AG20443 (cell line): Measurements from ENCODE around the gene PDGFC.

Experiments
- DNase-seq: peaks from one replicate; pipeline ENCODE4 v3.0.0; 2012; ENCODE audit warnings: low spot score, mixed read lengths

Gene PDGFC

GRCh38 chr4:156974264-156974663 lies 2.7 kb upstream of the PDGFC start:
- DNase-seq: no peak

DNA sequence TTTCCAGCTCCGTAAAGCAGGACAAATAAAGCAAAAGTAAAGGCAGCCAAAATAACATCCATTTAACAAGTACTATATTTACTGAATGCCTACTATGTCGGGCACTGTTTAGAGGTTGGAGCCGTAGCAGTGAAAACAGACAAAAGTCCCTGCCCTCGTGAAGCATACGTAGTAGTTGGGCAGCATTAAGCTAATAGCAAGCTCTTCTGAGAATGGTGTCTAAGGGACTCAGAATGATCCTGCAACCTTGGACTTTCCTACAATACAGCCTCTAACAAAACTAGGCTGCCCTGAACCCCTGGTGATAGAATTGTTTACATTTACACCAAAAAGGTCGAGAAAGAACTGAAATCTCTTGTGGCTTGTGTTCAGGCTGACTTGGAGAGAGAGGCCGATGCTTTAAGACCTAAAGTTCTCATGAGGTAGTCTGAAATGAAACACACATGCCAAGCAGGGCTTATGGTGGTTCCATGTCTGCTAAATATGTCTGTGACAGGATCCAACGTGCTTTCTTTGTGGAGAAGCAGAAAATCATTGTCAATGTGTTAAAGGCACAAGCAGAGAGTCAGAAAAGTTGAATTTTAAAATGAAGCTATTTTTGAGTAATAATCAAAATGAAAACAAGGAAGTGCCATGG lies 898 bp upstream of the PDGFC start:
- DNase-seq: no peak

DNA sequence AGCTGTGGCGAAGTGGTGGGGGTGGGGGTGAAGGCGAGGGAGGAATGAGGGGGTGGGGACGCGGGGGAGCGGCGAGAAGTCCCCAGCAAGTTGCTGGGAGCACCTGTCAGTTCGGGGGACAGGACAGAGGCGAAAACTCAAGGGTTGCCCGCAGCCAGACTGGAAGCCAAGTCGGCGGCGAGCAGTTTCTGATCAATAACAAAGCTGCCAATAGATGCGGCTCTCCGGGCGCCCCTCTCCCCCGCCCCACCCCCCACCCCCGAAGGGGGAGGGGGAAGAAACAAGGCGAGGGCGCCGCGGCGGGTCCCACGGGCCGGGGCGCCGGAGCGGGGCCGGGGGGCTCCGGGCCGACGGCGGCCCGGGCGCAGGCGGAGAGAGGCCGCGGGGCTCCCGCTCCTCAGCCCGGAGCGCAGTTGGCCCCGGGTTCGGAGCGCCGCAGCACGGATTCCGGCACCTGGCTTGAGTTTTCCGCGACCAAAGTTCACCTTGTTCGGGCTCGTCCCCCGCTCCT lies 379 bp downstream of the PDGFC start:
- peak; percentile 19 for DNase-seq

DNA sequence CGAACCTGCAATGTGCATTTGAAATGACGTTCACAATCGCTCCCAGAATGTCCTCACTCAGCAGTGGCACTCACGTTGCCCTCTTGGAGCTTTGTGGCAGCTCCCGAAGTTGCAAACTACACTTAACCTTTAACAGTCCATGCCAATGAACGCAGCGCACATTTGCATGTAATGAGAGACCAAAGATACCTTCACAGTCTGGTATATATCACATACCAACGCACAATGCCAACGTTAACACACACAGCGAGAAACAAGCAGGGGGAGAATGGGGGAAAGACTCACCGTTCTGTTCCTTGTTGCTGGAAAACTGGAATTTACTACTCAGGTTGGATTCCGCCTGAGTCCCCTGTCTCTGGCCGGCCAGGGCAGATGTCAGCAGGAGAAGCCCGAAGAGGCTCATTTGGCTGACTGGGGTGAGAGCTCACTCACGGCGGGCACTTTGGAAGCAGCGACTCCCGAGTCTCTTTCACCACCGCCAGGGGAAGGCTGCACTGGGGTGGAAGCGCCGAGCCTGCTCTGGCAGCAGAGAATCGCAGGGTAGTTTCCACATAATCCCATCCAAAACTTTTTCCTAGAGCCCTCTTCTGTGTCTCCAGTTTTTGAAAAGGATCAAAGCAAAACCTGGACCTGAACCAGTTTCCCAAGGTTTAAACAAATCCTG lies 966 bp downstream of the PDGFC start:
- DNase-seq: peak; percentile 72

GRCh38 chr4:156969911-156970310 lies 1.7 kb downstream of the PDGFC start:
- DNase-seq: no peak

DNA sequence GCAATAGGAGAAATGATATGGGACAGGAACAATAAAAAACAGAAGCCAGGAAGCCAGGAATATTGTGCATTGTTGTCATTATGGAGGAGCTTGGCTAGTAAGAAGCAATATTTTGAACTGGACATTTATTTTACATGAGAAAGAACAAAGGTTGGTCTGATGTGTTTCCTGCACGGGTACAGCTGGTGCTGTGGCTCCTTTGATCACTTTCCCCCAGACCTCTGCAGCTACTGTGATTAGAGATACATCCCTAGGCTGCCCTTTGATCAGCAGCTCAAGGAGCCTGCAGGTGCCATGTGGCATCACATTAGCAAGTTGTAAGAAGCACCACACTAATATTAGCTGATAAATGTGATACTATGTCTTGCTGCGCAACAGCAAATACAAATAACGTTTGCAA lies 2.5 kb downstream of the PDGFC start:
- DNase-seq: no peak

- DNase-seq: peak; percentile 64
These were observed 3.1 kb downstream of the PDGFC start for GRCh38 chr4:156968479-156968984.

GRCh38 chr4:156966836-156967235 lies 4.8 kb downstream of the PDGFC start:
- no peak for DNase-seq

GRCh38 chr4:156963419-156963818 lies 8.2 kb downstream of the PDGFC start:
- DNase-seq: no peak

GRCh38 chr4:156962528-156962974 lies 9.0 kb downstream of the PDGFC start:
- peak; percentile 67 for DNase-seq

GRCh38 chr4:156962058-156962358 lies 9.6 kb downstream of the PDGFC start:
- DNase-seq: no peak

DNA sequence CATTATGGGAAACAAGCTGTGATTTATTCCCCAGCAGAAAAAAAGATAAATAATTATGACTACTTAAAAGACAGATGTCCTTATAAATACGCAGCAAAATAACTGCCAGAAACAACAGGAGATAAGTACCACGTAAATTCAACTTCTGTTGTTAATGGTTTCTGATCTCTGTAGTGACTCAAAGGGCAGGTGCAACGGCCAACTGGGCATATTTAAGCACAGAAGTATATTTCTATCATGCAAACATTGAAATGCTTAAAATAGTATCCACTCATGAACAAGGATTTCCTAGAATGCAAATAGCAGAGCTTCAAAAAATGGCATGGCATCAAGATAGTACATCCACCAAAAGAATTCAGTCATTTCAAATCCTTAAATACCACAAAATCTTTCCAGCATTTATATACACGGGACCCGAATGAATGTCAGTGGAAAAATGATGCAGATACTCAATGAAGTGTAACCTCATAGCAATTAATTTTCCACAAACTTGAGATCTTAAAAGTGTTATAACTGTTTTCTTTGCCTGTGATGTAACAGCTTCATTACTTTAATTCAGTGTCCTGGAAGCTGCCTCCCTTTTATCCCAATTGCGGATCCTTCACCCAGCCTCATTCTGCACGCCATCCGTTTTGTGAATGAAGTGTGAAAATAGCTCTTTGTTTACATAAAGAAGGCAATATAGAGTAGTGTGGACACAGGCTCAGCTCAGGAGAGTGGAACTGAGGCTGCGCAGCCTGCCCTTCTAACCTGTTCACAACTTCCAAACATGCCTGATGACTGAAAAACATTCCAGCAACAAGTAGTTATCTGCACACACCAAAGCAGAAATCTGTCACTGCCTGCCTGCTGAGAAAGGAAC lies 10.2 kb downstream of the PDGFC start:
- DNase-seq: no peak

DNA sequence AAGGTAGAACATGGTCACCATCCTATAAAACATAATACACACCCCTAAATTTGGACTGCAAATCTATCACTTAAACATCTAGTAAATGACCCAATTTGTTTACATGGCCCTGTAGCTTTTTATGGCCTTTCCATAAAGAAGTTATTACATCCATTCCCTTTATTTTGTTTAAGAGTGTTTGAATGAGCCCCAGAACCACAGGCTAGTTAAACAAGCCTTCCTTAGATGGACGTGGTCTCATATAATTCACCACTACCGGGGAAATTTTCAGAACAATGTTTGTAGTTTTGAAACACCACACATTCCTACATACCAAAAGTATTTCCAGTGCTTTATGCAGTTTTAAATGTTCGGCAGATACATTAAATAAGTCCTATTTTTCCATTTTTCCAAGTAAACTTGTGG lies 12.3 kb downstream of the PDGFC start:
- DNase-seq: no peak

DNA sequence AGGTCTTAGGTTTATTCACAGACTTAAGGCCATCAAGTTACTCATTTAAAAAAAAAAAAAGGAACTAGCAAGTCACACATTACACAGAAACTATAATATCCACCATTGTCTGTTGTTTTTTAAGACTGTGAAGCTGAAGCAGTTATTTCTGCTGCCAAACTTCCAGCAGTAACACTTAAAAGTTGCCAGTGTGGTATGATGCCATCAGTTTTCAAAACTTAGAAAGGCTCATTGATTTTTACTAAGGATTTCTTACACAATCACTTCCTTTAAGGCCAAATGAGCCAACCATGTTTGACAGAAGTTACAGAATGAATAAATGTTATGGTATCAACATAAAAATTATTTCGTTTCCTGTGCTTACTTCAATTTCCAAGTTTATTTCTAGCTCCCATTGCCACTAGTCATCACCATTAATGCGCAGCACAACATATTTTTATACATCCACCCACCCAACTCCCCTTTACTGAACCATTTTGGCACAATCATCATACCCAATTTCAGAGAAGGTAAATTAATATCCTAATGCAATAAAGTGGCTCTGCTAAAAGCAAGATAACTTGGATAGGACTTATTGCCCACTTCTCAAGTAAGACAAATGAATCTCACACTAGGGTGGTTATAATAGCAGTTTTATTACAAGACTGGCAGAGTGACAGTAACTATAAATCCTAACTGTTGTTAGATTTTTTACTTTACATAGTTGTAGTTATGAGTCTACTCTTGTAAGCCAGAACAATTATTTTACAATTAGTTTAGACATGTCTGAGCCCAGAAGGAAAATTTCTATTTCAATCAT lies 13.1 kb downstream of the PDGFC start:
- DNase-seq: no peak

- no peak for DNase-seq
These were observed 14.0 kb downstream of the PDGFC start for GRCh38 chr4:156957556-156957955.

- no peak for DNase-seq
These were observed 14.7 kb downstream of the PDGFC start for GRCh38 chr4:156956826-156957368.

DNA sequence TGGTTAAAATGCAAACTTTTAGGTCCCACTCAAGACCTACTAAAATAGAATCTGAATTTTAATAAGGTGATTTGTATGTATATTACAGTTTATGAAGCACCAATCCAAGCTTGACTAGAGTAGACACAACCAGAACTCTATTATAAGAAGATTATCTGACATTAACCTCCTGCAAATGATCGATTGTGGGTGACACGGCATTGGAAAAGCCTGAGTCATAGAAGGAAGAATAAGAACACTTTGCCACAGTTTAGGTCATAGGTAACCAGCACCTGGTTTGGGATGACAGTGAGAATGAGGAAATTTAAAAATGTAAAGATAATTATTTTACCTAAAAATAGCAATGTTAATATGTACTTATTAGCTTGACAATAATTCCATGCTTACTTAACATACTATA lies 15.2 kb downstream of the PDGFC start:
- no peak for DNase-seq

DNA sequence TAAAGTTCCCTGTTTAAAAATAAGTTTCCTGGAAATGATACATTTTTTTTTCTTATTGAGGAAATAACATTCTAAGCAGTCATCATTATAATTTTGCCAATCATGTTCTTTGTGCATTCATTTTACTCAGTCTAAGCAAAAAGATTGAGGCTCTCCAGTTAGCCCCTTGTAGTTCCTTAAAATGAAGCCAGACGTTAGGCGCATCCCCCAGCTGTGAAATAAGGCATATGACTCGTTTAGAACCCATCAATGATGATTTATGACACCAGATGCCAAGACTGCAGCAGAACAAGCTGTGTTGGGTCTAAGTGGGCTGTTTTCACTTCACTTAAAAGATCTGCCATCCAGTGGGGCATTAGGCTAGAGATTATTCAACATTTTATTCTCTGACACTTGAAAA lies 17.0 kb downstream of the PDGFC start:
- DNase-seq: no peak

DNA sequence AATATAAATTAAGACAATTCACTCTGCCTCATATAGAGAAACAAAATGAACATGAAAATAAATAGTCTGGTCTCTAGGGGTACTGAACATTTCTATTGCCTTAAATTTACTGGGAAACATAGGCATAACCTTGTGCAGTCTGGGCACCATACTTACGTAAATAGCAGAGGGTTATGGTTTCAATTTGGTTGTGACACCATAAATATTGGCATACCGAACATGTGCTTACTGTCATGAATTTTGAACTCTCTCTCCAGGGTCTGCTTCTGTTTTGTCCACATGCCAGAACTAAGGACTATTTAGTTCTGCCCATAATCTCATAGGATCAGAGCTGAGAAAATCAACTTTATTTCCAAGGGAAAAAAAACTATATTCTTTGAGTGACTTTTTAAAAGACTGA lies 17.6 kb downstream of the PDGFC start:
- no peak for DNase-seq

GRCh38 chr4:156953001-156953400 lies 18.6 kb downstream of the PDGFC start:
- DNase-seq: no peak

DNA sequence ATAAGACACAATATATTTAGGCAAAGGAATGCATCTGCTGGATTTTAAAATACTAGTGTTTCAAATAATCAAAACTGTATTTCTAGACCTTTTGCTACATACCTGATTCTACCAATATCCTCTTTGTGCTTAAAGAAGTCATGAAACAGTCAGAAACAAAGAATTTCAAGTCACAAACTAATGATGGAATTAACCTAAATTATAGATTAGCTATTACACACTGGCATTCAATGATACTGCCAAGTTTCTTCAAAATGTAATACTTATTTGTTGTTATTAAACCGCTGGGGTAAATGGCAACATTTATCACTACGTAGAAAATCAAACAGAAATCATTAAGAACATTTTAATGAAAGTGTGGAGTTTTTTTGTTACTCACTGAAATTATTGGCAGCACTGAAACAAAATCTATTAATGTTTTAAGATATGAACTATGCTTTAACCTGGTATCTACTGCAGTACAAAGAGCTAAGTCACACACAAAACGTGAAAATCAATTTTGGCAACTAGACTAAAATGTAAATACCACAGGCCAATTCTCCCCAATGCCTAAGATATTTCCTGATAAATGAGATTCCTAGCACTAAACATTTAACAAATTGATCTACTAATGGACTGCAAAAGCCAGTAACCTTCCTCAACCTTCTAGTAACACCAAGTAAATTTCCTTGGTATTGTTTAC lies 19.4 kb downstream of the PDGFC start:
- no peak for DNase-seq
